Upper lobe of left lung (tissue), 4 donors: Measurements from ENCODE around the gene DIAPH3.

Experiments
- POLR2AphosphoS5 ChIP-seq, 2 donors: sonication (generic); formaldehyde crosslinking; IDR thresholded peaks; one replicate each; pipeline ENCODE4 v1.5.1; 2017; ENCODE audit warnings: antibody characterized with exemption in 2 of 2
- TF ChIP-seq, protein P1 (sequence below), 6 experiments: fragments of 450-650 bp in 4 of 6; fragments of 200-600 bp in 2 of 6; sonication (generic) in 2 of 6; IDR thresholded peaks; one replicate each; pipeline ENCODE4 v1.5.1; 2016 to 2019; ENCODE audit warnings: antibody characterized with exemption in 6 of 6

- TF ChIP-seq, protein P1, sequence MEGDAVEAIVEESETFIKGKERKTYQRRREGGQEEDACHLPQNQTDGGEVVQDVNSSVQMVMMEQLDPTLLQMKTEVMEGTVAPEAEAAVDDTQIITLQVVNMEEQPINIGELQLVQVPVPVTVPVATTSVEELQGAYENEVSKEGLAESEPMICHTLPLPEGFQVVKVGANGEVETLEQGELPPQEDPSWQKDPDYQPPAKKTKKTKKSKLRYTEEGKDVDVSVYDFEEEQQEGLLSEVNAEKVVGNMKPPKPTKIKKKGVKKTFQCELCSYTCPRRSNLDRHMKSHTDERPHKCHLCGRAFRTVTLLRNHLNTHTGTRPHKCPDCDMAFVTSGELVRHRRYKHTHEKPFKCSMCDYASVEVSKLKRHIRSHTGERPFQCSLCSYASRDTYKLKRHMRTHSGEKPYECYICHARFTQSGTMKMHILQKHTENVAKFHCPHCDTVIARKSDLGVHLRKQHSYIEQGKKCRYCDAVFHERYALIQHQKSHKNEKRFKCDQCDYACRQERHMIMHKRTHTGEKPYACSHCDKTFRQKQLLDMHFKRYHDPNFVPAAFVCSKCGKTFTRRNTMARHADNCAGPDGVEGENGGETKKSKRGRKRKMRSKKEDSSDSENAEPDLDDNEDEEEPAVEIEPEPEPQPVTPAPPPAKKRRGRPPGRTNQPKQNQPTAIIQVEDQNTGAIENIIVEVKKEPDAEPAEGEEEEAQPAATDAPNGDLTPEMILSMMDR (IDR thresholded peaks at IDR 0.05) = no peak
- TF ChIP-seq POLR2AphosphoS5 (IDR thresholded peaks at IDR 0.05) = no peak
These were observed 386.6 kb downstream of the DIAPH3 start for GRCh38 chr13:59776924-59777690.
